ENCODE data around the gene GAS6. TPM values are rescaled to one million over a fixed set of nuclear protein-coding genes. Genes with fewer than 3 reads are reported as not detected.
A peak's percentile ranks its signal among the peaks of the same experiment; 100 is the strongest.

Gene GAS6
- total RNA-seq, 1 donor from 2014 or later: 11.5 TPM

DNA sequence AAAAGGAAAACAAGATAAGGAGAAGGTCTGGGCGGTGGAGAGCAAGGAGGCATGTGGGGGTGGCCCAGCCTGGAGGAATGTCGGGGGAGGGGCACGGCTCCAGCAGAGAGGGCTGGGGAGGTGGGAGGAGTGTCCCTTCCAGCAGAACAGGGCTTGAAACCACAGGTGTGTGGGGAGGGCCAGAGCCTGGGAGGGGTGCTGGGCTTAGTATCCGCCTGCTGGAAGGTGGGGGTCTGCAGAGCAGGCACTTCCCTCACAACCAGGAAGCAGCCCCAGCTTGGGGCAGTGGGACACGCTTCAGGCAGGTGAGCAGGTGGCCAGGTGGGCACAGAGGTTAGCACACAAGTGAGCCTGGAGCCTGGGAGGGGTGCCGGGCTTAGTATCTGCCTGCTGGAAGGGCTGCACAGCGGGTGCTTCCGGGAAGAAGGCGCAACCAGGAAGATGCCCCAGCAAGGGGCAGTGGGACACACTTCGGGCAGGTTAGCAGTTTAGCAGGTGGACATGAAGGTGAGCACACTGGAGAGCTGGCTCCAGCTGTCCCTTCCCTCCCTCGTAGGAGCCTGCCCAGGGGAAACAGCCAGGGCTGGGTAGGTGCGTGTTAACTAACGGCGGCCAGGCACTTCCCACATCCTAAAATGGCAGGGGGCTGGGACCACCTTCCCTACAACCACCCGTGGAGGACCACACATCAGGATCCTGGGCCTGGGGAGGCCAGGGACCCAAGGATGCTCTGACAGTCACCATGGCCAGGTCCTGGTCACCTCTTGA is 3.0 kb downstream of the GAS6 start:
- Mint-ChIP-seq H3K27me3 (peaks cover 28% of the 10 kb centered on the region), H3K9me3 (ENCODE audit: low read depth) (no peaks in the 10 kb centered on the region), H3K27ac (peak overlapping the region; percentile 98), H3K36me3 (ENCODE audit: insufficient read depth) (no peaks in the 10 kb centered on the region), H3K4me1 (ENCODE audit: low read depth) (peaks cover 21% of the 10 kb centered on the region), H3K4me3 (ENCODE audit: low read depth) (peak overlapping the region; percentile 56)
- peak; percentile 46 for DNase-seq (ENCODE audit: low spot score, unreplicated experiment)
- no peak for TF ChIP-seq CTCF (IDR thresholded peaks at IDR 0.05; ENCODE audit: unreplicated experiment)

GRCh38 chr13:113860051-113860664 is 3.7 kb downstream of the GAS6 start:
- Mint-ChIP-seq H3K27ac (peak overlapping the region; percentile 98), H3K36me3 (ENCODE audit: insufficient read depth) (no peaks in the 10 kb centered on the region), H3K9me3 (ENCODE audit: low read depth) (no peaks in the 10 kb centered on the region), H3K4me3 (ENCODE audit: low read depth) (peak overlapping the region; percentile 56), H3K27me3 (peaks cover 21% of the 10 kb centered on the region), H3K4me1 (ENCODE audit: low read depth) (peaks cover 21% of the 10 kb centered on the region)
- TF ChIP-seq CTCF (IDR thresholded peaks at IDR 0.05; ENCODE audit: unreplicated experiment): no peak
- no peak for DNase-seq (ENCODE audit: low spot score, unreplicated experiment)

DNA sequence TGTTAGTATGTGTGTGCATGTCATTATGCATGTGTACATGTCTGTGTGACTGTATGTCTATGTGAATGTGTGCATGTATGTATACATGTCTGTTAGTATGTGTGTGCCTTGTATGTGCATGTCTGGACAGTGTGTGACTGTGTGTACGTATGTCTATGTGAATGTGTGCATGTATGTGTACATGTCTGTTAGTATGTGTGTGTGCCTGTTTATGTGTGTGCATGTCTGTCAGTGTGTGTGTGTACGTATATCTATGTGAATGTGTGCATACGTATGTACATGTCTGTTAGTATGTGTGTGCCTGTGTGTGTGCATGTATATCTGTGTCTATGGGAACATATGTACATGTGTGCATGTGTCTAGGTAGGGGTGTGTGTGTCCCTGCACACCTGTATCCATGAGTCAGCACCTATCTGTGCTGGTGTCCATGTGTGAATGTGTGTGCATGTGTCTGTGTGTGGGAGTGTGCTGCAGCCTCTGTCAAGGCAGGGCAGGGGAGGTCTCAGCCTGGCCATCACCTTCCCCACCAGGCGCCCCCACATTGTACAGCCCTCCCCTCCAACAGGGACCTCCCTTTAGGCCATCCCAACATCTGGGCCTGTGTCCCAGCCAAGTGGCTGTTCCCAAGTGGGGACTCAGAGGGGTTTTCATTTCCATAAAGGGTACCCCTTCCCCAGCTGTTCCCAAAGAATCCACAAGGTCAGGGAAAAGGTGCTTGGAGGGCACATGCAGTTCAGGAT is 4.4 kb downstream of the GAS6 start:
- Mint-ChIP-seq H3K4me3 (ENCODE audit: low read depth) (no peak overlapping the region), H3K9me3 (ENCODE audit: low read depth) (no peaks in the 10 kb centered on the region), H3K36me3 (ENCODE audit: insufficient read depth) (no peaks in the 10 kb centered on the region), H3K27me3 (peaks cover 14% of the 10 kb centered on the region), H3K27ac (peak overlapping the region; percentile 98), H3K4me1 (ENCODE audit: low read depth) (peaks cover 21% of the 10 kb centered on the region)
- no peak for DNase-seq (ENCODE audit: low spot score, unreplicated experiment)
- no peak for TF ChIP-seq CTCF (IDR thresholded peaks at IDR 0.05; ENCODE audit: unreplicated experiment)

- H3K4me1 Mint-ChIP-seq (ENCODE audit: low read depth): peaks cover 25% of the 10 kb centered on the region
- TF ChIP-seq CTCF (IDR thresholded peaks at IDR 0.05; ENCODE audit: unreplicated experiment): no peak
- peaks cover 10% of the 10 kb centered on the region for H3K27me3 Mint-ChIP-seq
- no peak for DNase-seq (ENCODE audit: low spot score, unreplicated experiment)
- no peaks in the 10 kb centered on the region for H3K9me3 Mint-ChIP-seq (ENCODE audit: low read depth)
- no peak overlapping the region for H3K4me3 Mint-ChIP-seq (ENCODE audit: low read depth)
- no peak overlapping the region for H3K27ac Mint-ChIP-seq
- H3K36me3 Mint-ChIP-seq (ENCODE audit: insufficient read depth): no peaks in the 10 kb centered on the region
These were observed 6.2 kb downstream of the GAS6 start for GRCh38 chr13:113857531-113858195.

- no peak for TF ChIP-seq CTCF (IDR thresholded peaks at IDR 0.05; ENCODE audit: unreplicated experiment)
- Mint-ChIP-seq H3K36me3 (ENCODE audit: insufficient read depth) (no peaks in the 10 kb centered on the region), H3K4me1 (ENCODE audit: low read depth) (peaks cover 25% of the 10 kb centered on the region), H3K27ac (no peak overlapping the region), H3K27me3 (peaks cover 3% of the 10 kb centered on the region), H3K9me3 (ENCODE audit: low read depth) (no peaks in the 10 kb centered on the region), H3K4me3 (ENCODE audit: low read depth) (no peak overlapping the region)
- DNase-seq (ENCODE audit: low spot score, unreplicated experiment): no peak
These were observed 7.2 kb downstream of the GAS6 start for GRCh38 chr13:113856716-113857065.
